Measurements from ENCODE around the gene MT1A. TPM values are rescaled to one million over a fixed set of nuclear protein-coding genes. Genes with fewer than 3 reads are reported as not detected.

MT1A gene
- total and polyA plus RNA-seq, 3 donors from 2014 or later = 10.6 TPM; not detected in 2

- peaks cover 6% of the 10 kb centered on the region for H3K4me1 ChIP-seq
- intact Hi-C loops (cut with DNase I; ENCODE audit: low total_unique reads) = no loop called here
- no peaks in the 10 kb centered on the region for H3K27me3 ChIP-seq
- no peak for TF ChIP-seq CTCF (IDR thresholded peaks at IDR 0.05)
- H3K27ac ChIP-seq = no peak within 1 kb of the TSS
- 23 to 35% methylated on average over 19 to 46 of the region's 46 CpGs for WGBS, 2 donors
- no peaks in the 10 kb centered on the region for H3K9me3 ChIP-seq
- H3K4me3 ChIP-seq = no peak within 1 kb of the TSS
- DNase-seq = no peak
- H3K36me3 ChIP-seq (ENCODE audit: low read depth, missing control alignments) = no peaks in the 10 kb centered on the region
Measured at GRCh38 chr16:56667581-56668571, 29.4 kb downstream of the MT1A start, which contains the start of gene MT1G. MT1G (minus strand) TSS chr16:56668065; CDS start chr16:56667993, 72 bp downstream.

- 38 to 49% methylated on average over 26 to 37 of the region's 38 CpGs for WGBS, 2 donors
- Histone ChIP-seq H3K9me3 (no peaks in the 10 kb centered on the region), H3K4me3 (no peak within 1 kb of the TSS), H3K27ac (no peak within 1 kb of the TSS), H3K4me1 (peaks cover 3% of the 10 kb centered on the region), H3K27me3 (no peaks in the 10 kb centered on the region), H3K36me3 (ENCODE audit: low read depth, missing control alignments) (no peaks in the 10 kb centered on the region)
- intact Hi-C loops (cut with DNase I; ENCODE audit: low total_unique reads) = no loop called here
- TF ChIP-seq POLR2A (IDR thresholded peaks at IDR 0.05) (no peak), CTCF (IDR thresholded peaks at IDR 0.05) (no peak)
- no peak for DNase-seq
Measured at GRCh38 chr16:56669005-56669839, 30.8 kb downstream of the MT1A start, which contains the start of gene MT1H. MT1H (plus strand) TSS chr16:56669814; CDS start chr16:56669885, 71 bp downstream.

- H3K4me1 ChIP-seq = peaks cover 3% of the 10 kb centered on the region
- intact Hi-C loops (cut with DNase I; ENCODE audit: low total_unique reads) = no loop called here
Measured at GRCh38 chr16:56669840-56670619, 31.6 kb downstream of the MT1A start.

More at GRCh38 chr16:56669840-56670619, 31.6 kb downstream of the MT1A start:
- no peaks in the 10 kb centered on the region for H3K36me3 ChIP-seq (ENCODE audit: low read depth, missing control alignments)
- WGBS, 2 donors = 47 to 56% methylated on average over 17 to 19 of the region's 19 CpGs
- no peak for DNase-seq
- no peak overlapping the region for H3K27ac ChIP-seq
- no peak overlapping the region for H3K4me3 ChIP-seq
- no peaks in the 10 kb centered on the region for H3K27me3 ChIP-seq
- no peaks in the 10 kb centered on the region for H3K9me3 ChIP-seq
- TF ChIP-seq POLR2A (IDR thresholded peaks at IDR 0.05) (no peak), CTCF (IDR thresholded peaks at IDR 0.05) (no peak)
